ENCODE data around the gene HECTD1. TPM values are rescaled to one million over a fixed set of nuclear protein-coding genes. Genes with fewer than 3 reads are reported as not detected.
"Not testable (repeated sequence)": the region's sequence is repeated elsewhere in the genome, so short reads cannot be mapped to it uniquely, and the experiment has no call there.

The HECTD1 gene
- polyA plus RNA-seq, 2 of the 4 experiments (the other 2 are of a cell fraction): 60.7 to 149 TPM

- Histone ChIP-seq H3K27ac (no peak overlapping the region), H3K4me3 (no peak overlapping the region), H3K4me2 (no peak overlapping the region), H3K9me3 (no peaks in the 10 kb centered on the region), H3K4me1 (peaks cover 7% of the 10 kb centered on the region)
- TF ChIP-seq MAFK (IDR thresholded peaks at IDR 0.05; ENCODE audit: partially characterized antibody) (no peak), HOXA7 (CRISPR knock-in tag; IDR thresholded peaks at IDR 0.05) (no peak), JUNB (IDR thresholded peaks at IDR 0.05) (no peak)
- ATAC-seq: no peak
- FAIRE-seq: no peak
- CTCF ChIA-PET: interaction anchor here (0.7 to 1.2 kb wide), 3 partner anchors 19 to 89 kb away, joined by 3 read pairs; no protein-coding TSS in a partner anchor
- WGBS (ENCODE audit: missing lambda C conversion rate): 90% methylated on average over 5 of the region's 5 CpGs
- DNase-seq (ENCODE audit: low read depth in 1 of 2, low spot score in 1 of 2): no peak
- POLR2A ChIA-PET: interaction anchor here (1.2 kb wide), 1 partner anchor 18 kb away, joined by 4 read pairs; the partner anchor contains the start of gene HECTD1
Observed at GRCh38 chr14:31189346-31190218, 18.0 kb downstream of the HECTD1 start.

GRCh38 chr14:31188744-31189143 is 18.8 kb downstream of the HECTD1 start:
- Histone ChIP-seq H3K4me2 (no peak overlapping the region), H3K27ac (0 out of 6 replicates have a peak overlapping the region, but pooled peaks of 1 of the 2 experiments have one; percentile 6), H3K4me3 (no peak overlapping the region), H3K9me3 (no peaks in the 10 kb centered on the region), H3K4me1 (no peaks in the 10 kb centered on the region)
- ChIA-PET CTCF (interaction anchor here (0.6 to 1.2 kb wide), 2 partner anchors 20 to 118 kb away, joined by 3 read pairs; no protein-coding TSS in a partner anchor), POLR2A (no interaction called here)
- DNase-seq (ENCODE audit: low read depth in 1 of 2, low spot score in 1 of 2) (no peak), ATAC-seq (no peak), FAIRE-seq (no peak)
- WGBS (ENCODE audit: missing lambda C conversion rate): 92% methylated on average over 1 of the region's 1 CpG
- TF ChIP-seq BHLHE40 (IDR thresholded peaks at IDR 0.05; ENCODE audit: low read depth, low read length) (no peak), HES2 (IDR thresholded peaks at IDR 0.05) (no peak), GATA3 (IDR thresholded peaks at IDR 0.05; ENCODE audit: borderline replicate concordance) (no peak)

- 100% methylated on average over 6 of the region's 6 CpGs for WGBS (ENCODE audit: missing lambda C conversion rate)
- H3K4me1 ChIP-seq: peaks cover 22% of the 10 kb centered on the region
- H3K4me3 ChIP-seq; H3K27ac ChIP-seq; H3K4me2 ChIP-seq; FAIRE-seq; H3K9me3 ChIP-seq; POLR2A ChIA-PET; ATAC-seq; DNase-seq (ENCODE audit: low read depth in 1 of 2, low spot score in 1 of 2): not testable (repeated sequence)
- CTCF ChIA-PET: interaction anchor here (3.3 kb wide), 1 partner anchor 25 kb away, joined by 7 read pairs; the partner anchor contains the start of gene HECTD1
Observed at GRCh38 chr14:31182016-31182415, 25.6 kb downstream of the HECTD1 start.

- ATAC-seq: no peak
- no peak for FAIRE-seq
- no peak for DNase-seq (ENCODE audit: low read depth in 1 of 2, low spot score in 1 of 2)
- Histone ChIP-seq H3K4me1 (peaks cover 22% of the 10 kb centered on the region), H3K4me2 (no peak overlapping the region), H3K4me3 (no peak overlapping the region), H3K27ac (no peak overlapping the region), H3K9me3 (no peaks in the 10 kb centered on the region)
- ChIA-PET POLR2A (no interaction called here), CTCF (interaction anchor here (1.6 kb wide), 1 partner anchor 10 kb away, joined by 3 read pairs; no protein-coding TSS in a partner anchor)
- TF ChIP-seq FOSL2 (IDR thresholded peaks at IDR 0.05) (no peak), FOSL2 (CRISPR knock-in tag; IDR thresholded peaks at IDR 0.05) (no peak), RNF2 (IDR thresholded peaks at IDR 0.05; ENCODE audit: borderline replicate concordance, low read depth) (no peak), MAZ (IDR thresholded peaks at IDR 0.05; ENCODE audit: borderline replicate concordance, low read depth, low read length) (no peak), EHF (CRISPR knock-in tag; IDR thresholded peaks at IDR 0.05) (no peak), TP53 (CRISPR knock-in tag; IDR thresholded peaks at IDR 0.05) (no peak), PHF8 (IDR thresholded peaks at IDR 0.05; ENCODE audit: borderline replicate concordance, low read depth) (no peak), CEBPB (IDR thresholded peaks at IDR 0.05) (no peak), NR3C1 (IDR thresholded peaks at IDR 0.05) (no peak), CTCF (IDR thresholded peaks at IDR 0.05) (no peak), POLR2A (IDR thresholded peaks at IDR 0.05; ENCODE audit: low read length) (no peak), HEYL (CRISPR knock-in tag; IDR thresholded peaks at IDR 0.05) (no peak), ZSCAN20 (CRISPR knock-in tag; IDR thresholded peaks at IDR 0.05) (no peak), SMC3 (IDR thresholded peaks at IDR 0.05) (no peak), ATOH8 (CRISPR knock-in tag; IDR thresholded peaks at IDR 0.05; ENCODE audit: low read depth) (no peak), MAX (IDR thresholded peaks at IDR 0.05) (no peak), JUNB (IDR thresholded peaks at IDR 0.05) (no peak), BHLHE40 (IDR thresholded peaks at IDR 0.05; ENCODE audit: low read depth, low read length) (no peak), NFE2L2 (conservative IDR thresholded peaks at IDR 0.05; ENCODE audit: low read length) (no peak), BCL3 (IDR thresholded peaks at IDR 0.05) (no peak), KDM5A (IDR thresholded peaks at IDR 0.05) (no peak)
- WGBS (ENCODE audit: missing lambda C conversion rate): 98% methylated on average over 3 of the region's 3 CpGs
Observed at GRCh38 chr14:31181271-31181670, 26.3 kb downstream of the HECTD1 start.
